ENCODE data around the gene TTBK1.

- TF ChIP-seq POLR2A (IDR thresholded peaks at IDR 0.05) (no peak), EP300 (IDR thresholded peaks at IDR 0.05) (no peak), CTCF (IDR thresholded peaks at IDR 0.05) (no peak)
These were observed 39.6 kb upstream of the TTBK1 start for GRCh38 chr6:43203718-43204095.
